NCI-H345 treated with DMSO at 0.1 percent for 48 hours (cell line): Measurements from ENCODE around the gene RTCB.
A peak's percentile ranks its signal among the peaks of the same experiment; 100 is the strongest.

Experiments
- DNase-seq: peaks from one replicate; lab custom pipeline; 2025; ENCODE audit not compliant: unreplicated experiment; lab: John Stamatoyannopoulos, UW

The RTCB gene

DNA sequence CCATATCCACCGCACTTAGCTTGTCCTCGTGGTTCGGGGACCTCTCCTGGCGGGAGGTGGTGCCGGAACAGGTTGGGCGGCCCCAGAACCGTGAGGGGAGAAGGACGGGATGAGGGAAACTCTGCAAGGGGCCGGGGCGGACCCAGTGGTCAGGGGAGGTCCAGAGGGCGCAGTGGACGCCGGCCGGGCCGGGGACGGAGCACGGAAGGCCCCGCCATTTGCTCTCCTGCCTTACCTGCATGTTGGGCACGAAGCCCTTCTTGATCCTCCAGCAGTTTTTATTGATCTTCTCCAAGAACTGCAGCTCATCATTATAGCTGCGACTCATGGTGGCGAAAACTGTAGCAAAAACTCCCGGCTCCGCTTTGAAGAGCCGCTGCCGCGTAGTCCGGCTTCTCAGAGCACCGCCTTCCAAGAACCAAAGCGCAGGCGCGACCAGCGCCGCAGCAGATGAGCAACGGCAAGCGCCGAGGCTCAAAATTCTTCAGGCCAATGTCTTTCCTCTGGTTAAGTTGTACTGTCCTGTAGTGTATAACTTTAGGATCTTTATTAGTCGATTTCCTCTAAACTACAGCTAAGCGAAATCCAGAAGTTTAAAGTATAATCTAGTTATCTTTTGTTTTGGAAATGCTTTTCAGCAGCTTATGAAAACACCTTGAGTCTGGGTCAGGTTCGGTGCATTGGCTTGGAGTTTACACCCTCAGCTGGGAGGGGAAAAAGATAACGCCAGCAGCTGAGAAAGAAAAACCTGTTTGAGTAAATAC, at the start of gene RTCB:
Gene RTCB, minus strand, starts transcription at position 419 of the 764 bp plus-strand sequence. Its CDS starts 91 bp downstream, at position 328.
- DNase-seq = peak; percentile 55

- DNase-seq = no peak
Measured at GRCh38 chr22:32457031-32457430, 45.0 kb upstream of the RTCB start.

- DNase-seq = no peak
Measured at GRCh38 chr22:32448980-32449379, 36.9 kb upstream of the RTCB start.

DNA sequence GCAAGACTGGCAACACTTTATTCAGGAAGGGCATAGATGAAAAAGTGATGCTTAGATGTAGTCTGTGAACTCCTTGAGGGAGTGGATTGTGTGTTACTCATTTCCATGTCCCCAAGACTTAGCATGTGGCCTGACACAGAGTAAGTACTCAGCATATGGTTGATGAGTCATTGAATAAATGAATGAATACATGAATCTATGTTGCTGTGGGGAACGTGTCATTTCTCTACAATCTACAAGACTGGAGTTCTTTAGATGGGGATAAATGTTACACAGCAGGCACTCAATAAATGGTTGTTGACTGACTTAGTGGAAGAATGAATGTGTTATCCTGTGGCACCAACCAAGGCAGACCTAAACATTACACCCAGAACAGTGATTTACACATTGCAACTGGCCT, 34.3 kb upstream of the RTCB start:
- DNase-seq = no peak

GRCh38 chr22:32444068-32444467, 32.0 kb upstream of the RTCB start:
- no peak for DNase-seq

DNA sequence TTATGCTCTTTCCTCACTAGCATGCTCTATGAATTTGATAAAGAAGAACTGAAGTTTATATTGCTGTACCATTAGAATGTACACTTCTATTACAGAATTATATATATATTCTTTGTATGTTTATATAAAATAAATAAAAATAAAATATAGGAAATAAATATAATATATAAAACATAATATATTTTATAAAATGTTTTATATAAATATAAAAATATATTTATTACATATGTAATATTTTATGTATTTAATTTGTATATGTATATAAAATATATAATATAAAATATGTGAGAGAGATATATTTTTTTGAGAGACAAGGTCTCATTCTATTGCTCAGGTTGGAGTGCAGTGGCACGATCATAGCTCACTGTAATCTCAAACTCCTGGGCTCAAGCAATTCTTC, 18.3 kb upstream of the RTCB start:
- DNase-seq = no peak

DNA sequence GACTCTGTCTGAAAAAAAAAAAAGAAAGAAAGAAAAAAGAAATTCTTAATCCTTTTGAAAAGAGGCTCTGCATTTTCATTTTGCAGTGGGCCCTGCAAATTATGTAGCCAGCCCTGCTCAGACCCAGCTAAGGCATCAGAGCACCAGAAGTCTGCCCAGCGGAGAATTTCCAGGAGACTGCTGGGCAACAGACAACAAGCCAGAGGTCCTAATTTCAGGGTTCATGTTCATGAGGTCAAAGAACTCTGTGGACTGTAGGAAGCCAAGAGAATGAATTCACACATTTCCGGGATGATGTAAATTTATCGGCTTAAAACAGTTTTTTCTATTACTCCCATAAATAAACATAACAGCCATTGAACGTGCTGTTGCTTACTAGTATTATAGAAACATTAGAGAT, 14.8 kb upstream of the RTCB start:
- DNase-seq = no peak

DNA sequence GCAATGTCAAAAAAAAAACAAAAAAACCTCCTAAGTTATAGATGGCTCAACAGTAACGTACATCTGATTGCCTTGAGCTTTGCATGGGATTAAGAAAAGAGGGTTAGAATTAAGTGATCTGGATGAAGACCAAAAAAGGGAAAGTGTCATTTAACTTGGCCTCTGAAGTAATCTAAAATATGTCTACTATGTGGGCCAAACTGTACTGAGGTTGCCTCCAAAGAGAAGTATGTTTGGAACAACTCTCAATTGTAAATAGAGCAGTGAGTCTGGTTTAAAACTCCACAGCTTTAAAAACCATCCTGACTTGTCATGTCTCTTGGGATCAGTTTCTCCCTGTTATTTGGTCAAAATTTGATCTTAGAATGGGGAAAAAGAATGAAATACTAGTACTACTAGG, 11.6 kb upstream of the RTCB start:
- DNase-seq = no peak

DNA sequence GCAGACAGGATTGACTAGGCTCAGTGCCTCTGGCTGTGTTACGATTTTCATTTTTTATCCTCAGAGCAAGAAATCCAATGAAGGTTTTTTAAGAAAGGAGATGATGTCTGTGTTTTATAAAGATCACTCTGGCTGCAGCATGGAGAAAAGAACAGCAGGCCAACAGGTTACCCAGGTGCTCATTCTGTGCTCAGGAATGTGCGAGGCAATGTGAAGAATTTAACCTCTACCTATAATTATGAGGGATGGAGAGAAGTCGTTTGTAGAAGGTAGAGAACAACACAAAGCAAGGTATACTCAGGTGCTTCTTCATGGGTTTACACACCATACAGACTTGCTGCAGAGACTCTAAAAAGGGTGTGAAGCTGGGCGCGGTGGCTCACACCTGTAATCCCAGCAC, 10.0 kb upstream of the RTCB start:
- DNase-seq = no peak

DNA sequence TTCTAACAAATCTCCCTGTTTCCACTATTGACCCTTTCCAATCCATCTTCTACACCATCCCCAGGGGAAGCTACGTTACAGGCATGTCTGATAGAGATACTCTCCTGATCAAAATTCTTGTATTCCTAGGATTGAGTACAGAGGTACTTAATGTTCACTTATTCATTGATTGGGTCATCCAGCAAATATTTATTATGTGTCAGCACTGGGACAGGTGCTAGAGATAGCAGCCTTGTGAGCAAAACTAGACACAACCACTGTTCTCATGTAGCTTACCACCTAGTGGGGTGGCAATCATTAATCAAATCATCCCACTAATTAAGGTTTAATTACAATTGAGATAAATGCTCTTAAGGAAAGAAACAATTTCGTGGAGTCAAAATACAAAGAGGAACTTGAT, 9.4 kb upstream of the RTCB start:
- no peak for DNase-seq

DNA sequence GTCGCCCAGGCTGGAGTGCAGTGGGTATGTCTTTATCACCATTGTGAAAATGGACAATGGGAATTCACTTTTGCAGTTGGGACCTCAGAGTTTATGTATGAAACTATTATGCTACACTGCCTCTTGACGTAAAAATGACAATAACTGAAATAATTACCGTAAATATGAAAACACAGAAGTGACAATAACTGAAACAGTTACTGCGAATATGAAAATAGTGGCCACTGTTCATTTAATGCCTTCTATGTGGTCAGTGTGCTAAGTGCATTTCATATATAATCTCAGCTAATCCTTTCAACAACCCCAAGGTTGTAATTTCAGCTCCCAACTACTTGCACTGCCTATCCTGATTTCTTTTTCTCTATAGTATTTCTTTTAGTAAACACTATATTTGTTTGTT, 5.9 kb upstream of the RTCB start:
- DNase-seq = no peak

DNA sequence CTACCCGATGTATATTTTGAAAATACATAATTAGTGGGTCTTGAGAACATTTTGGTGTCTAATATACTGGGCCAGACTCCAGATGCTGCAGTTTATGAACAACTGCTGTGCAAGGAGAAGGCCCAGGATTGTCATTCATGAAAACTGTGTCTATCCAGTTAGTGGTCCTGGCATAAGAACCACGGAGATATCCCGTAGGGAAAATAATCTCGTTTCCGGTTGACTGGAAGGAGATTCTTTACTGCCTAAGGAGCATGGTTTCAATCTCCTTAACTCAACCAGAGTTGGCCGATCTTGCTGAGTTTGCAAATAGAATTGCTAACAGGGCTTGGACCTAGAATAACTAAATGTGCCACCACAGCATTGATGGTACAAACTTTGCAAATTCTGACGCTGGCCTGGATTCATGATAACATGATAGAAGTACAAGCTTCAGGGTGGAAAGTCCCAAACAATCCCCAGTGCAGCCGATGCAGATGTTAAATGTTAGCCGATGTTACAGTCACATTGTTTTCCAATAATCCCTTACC, 4.6 kb upstream of the RTCB start:
- DNase-seq = no peak

- no peak for DNase-seq
Measured at GRCh38 chr22:32414191-32414590, 2.1 kb upstream of the RTCB start.

GRCh38 chr22:32413719-32414118, 1.7 kb upstream of the RTCB start:
- DNase-seq = no peak

DNA sequence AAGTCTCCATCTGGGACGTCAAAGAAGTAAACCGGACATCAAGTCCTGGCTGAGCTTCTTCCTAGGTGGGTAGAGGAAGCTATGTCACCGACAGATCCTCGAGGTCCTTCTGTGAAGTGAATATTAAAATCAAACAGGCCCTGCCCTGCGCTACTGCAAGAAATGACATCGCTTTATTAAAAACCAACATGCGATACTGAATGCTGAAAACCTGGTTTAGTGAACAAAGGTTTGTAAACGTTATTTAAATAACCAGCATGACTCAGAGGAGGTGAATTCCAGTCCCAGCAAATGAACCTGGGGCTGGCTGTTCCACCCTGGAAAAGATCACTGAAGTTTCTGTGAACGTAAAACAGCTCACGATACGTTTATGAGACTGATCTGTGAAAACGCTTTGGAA, 645 bp downstream of the RTCB start:
- DNase-seq = no peak

DNA sequence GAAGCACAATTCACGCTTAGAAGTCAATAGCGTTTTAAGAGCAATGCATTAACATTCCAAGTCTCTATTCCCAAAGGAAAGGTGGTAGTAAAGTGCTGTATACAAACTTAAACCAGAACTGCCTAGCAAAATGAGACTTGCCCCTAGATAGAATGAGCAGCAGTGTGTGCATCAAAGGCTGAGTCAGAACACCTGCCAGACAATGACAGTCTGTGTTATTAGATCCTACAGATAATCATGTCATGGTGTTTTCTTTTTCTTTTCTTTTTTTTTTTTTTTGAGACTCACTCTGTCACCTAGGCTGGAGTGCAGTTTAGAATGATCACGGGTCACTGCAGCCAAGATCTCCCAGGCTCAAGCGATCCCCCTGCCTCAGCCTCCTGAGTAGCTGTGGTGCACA, 1.6 kb downstream of the RTCB start:
- DNase-seq = no peak

DNA sequence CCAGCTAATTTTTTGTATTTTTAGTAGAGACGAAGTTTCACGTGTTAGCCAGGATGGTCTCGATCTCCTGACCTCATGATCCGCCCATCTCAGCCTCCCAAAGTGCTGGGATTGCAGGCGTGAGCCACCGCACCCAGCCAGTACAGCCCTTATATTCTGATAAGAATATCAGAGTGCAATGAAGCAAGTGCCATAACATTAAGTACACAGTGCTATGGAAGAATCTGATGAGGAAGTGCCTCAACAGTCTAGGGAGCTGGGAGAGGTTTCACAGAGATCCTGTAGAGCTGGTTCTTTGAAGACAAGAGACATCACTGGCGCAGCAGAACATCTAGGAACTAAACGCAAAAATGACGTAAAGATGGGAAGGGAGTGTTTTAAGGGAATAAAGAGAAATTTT, 2.1 kb downstream of the RTCB start:
- no peak for DNase-seq

DNA sequence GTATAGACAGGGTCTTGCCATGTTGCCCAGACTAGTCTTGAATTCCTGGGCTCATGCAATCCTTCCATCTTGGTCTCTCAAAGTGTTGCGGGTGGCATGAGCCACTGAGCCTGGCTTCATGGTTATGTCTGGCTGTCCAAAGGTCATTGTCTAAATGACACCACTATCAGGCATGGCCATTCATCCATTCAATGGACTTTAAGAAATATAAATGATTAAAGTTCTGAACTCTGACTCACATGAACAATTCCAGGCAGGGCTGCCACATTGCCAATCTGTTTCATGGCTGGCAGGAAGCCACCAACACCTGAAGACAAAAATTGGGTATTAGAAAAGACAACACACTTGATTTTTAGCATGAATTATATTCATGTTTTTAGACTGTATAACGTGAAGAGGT, 4.1 kb downstream of the RTCB start:
- DNase-seq = no peak

DNA sequence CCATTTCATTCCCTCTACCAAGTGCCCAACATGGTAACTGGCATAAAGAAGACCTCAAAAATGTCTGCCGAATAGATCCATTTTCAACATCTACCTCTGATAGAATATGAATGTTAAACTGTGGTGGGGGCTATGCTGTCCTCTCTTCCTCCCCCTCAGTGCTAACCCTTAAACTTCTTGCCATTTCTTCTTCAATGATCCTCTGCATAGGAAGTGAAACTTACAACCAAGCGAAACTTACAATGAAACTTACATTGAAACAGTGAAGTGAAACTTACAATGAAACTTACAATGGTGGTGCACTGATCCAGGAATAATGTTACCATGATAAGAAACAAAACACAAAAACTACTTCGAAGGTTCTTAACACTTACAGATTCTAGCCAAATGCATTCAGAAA, 4.7 kb downstream of the RTCB start:
- no peak for DNase-seq

GRCh38 chr22:32404021-32404420, 8.0 kb downstream of the RTCB start:
- no peak for DNase-seq

- DNase-seq = no peak
Measured at GRCh38 chr22:32401486-32401885, 10.6 kb downstream of the RTCB start.

- no peak for DNase-seq
Measured at GRCh38 chr22:32396746-32397145, 15.3 kb downstream of the RTCB start.

GRCh38 chr22:32396255-32396654, 15.8 kb downstream of the RTCB start:
- DNase-seq = no peak
